Fibroblast of the aortic adventitia (primary cell): ENCODE data around the gene CREB3L2. TPM values are rescaled to one million over a fixed set of nuclear protein-coding genes. Genes with fewer than 3 reads are reported as not detected.

ENCODE experiments used
- DNase-seq: peaks from one replicate; pipeline ENCODE4 v3.0.0-alpha.2; 2010; ENCODE audit warnings: low read depth
- H3K4me3 ChIP-seq: 2 replicates; pipeline ENCODE4 v1.5.1; 2011; ENCODE audit warnings: low read depth, mild to moderate bottlenecking, control low read depth, low read length, moderate library complexity
- total RNA-seq: library from RNA; depleted of rRNA; stranded (reverse); fragments of >200 nt; gene quantifications from 2 replicates; pipeline ENCODE4 v1.2.3, GENCODE V29; 2012; ENCODE audit warnings: low replicate concordance
- TF ChIP-seq, protein P1 (sequence below): IDR thresholded peaks from 2 replicates; pipeline ENCODE4 v1.5.1; 2011; ENCODE audit warnings: mild to moderate bottlenecking, low read length, control low read depth, inconsistent platforms; ENCODE audit not compliant: insufficient read depth

The CREB3L2 gene
- total RNA-seq, 1 donor, result 36.8 TPM

DNA sequence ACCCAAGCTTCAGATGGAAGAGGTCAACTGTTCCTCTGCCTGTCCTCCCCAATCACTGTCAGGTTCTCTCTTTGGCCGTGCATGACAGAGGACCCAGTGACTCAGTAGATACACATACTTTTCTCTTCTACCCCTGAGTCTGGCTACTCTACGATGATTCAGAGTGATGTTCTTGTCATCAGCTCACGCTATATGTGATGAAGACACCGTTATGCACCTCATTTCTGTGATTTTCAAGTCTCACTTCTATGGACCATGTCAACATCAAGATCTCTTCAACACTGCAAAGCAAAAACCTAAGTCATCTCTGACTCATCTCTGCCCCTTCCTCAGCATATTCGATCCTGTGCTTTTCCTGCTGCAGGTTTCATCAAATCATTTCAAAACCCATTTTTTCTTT is 78.5 kb downstream of the CREB3L2 start:
- TF ChIP-seq, protein P1, sequence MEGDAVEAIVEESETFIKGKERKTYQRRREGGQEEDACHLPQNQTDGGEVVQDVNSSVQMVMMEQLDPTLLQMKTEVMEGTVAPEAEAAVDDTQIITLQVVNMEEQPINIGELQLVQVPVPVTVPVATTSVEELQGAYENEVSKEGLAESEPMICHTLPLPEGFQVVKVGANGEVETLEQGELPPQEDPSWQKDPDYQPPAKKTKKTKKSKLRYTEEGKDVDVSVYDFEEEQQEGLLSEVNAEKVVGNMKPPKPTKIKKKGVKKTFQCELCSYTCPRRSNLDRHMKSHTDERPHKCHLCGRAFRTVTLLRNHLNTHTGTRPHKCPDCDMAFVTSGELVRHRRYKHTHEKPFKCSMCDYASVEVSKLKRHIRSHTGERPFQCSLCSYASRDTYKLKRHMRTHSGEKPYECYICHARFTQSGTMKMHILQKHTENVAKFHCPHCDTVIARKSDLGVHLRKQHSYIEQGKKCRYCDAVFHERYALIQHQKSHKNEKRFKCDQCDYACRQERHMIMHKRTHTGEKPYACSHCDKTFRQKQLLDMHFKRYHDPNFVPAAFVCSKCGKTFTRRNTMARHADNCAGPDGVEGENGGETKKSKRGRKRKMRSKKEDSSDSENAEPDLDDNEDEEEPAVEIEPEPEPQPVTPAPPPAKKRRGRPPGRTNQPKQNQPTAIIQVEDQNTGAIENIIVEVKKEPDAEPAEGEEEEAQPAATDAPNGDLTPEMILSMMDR, result no peak
- DNase-seq, result peak; percentile 41
- H3K4me3 ChIP-seq, result no peak overlapping the region

DNA sequence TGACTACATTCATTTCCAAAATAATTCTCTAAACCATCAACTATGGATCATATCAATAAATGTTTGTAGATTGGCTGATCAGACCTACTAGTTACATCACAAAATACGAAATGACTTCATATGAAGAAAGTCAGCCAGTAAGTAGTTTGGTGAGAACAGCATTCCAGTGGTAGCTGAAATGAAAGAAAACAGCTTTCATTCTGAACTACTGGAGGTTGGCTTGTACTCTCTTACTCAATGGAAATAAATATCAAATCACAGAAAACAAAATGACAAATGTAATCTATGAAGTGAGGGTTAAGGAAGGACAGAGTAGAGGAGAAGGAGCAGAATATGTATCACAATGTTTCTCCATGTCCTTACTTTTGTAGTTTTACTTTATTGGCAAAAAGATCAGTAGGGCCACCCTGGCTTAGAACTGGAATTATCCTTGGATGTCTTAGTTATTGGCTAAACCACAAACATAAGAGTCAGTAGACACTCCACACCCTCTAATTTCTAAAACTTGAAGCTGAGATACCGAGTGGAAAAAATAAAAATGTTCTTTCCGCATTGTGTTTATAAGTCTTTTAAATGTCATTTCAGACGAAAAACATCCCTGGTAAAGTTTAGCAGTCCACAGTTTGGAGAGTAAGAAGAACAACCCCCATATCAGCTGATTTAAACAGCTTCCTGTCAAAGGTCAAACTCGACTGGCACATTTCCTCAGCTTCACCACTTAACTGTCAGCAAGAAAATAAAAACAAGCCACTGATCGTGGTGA is 81.1 kb downstream of the CREB3L2 start:
- peak; percentile 60 for DNase-seq
- no peak overlapping the region for H3K4me3 ChIP-seq
- TF ChIP-seq, protein P1, result no peak

DNA sequence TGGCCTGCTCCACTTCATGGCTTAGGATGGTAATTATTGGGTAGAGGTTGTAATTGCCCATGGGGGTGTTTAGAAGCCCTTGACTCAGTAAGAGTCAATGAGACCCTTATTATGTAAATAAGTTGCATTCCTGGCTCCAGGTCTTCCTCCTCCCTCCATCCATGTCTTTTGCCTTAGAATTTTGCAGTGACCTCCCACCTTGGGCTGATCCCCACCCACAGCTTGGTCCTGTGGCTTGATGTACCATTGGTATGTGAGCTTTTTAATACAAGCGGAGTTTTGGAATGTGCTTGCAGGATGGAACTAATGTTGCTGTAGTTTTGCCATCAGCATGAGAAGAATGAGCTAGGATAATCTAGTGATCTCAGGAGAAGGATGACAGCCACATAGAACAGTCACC is 81.9 kb downstream of the CREB3L2 start:
- DNase-seq, result no peak
- no peak overlapping the region for H3K4me3 ChIP-seq
- TF ChIP-seq, protein P1, result no peak

DNA sequence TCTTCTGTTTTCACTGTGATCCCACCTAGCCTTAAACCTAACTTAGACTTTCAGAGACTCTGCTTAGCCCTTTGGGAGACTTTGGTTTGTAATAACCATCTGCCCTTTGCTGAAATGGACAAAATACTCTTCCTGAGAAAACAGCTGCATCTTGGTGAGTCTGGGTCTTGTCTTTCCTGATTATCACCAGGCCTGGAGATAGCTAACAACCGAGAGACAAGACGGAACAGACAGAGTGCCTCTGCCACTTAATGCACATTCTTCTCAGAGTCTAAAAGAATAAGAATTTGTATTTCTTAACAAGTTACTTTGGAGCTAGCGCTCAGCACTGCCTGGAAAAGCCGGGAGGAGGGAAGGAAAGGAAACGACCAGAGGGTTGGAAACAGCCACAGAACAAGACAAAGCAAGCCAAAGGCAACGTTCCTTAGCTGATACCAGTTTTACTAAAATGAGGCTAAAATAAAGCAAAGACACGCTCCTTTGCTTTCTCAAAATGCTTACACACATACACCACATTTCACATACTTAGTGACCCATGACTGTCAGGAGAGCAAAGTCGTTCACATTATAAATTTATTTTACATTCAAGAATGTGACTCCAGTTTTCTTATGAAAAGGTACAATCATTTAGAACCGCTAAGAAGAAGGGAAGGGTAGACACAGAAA is 84.8 kb downstream of the CREB3L2 start:
- no peak overlapping the region for H3K4me3 ChIP-seq
- TF ChIP-seq, protein P1, result no peak
- DNase-seq, result no peak

DNA sequence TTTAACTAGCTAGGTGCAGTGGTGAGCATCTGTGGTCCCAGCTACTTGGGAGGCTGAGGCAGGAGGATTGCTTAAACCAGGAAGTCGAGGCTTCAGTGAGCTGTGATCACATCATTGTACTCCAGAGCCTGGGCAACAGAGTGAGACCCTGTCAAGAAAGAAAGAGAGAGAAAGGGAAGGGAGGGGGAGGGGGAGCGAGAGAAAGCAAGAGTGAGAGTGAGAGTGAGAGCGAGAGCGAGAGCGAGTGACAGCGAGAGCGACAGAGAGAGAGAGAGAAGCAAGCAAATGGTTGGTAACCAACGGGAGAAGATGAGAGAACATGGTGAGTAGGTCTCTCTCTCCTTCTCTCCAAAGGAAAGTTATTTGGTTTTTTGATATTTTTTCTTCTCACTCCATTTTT is 85.3 kb downstream of the CREB3L2 start:
- DNase-seq, result no peak
- no peak overlapping the region for H3K4me3 ChIP-seq
- TF ChIP-seq, protein P1, result no peak

DNA sequence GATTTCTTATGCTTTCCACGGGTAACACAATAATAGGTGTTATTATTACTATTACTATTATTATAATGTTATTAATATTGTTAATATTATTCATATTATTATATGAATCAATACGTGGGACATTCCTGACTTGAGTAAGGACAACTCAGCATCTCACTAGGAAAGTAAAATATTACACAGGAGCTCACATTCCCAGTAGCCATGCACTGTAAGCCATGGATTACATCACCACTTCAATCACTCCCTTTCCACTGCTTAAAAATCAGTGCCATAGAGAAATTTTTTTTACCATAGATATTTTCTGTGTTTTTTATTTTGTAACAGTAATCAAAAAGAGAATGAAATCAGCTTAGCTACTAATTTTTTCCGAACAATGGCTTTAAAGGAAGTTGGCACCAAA is 86.6 kb downstream of the CREB3L2 start:
- DNase-seq, result no peak
- H3K4me3 ChIP-seq, result no peak overlapping the region
- TF ChIP-seq, protein P1, result no peak
